Suprapubic skin (tissue), 4 donors: ENCODE data around the gene TRIM47. TPM values are rescaled to one million over a fixed set of nuclear protein-coding genes. Genes with fewer than 3 reads are reported as not detected.

Experiments used
- DNase-seq, 2 donors: peaks; one replicate each; pipeline ENCODE4 v3.0.0-alpha.2; 2019; ENCODE audit warnings: low spot score in 2 of 2
- H3K27ac ChIP-seq: fragments of 200-600 bp; sonication (generic); one replicate; pipeline ENCODE4 v1.5.1; 2019
- H3K27me3 ChIP-seq: fragments of 200-600 bp; sonication (generic); one replicate; pipeline ENCODE4 v1.5.1; 2019
- H3K36me3 ChIP-seq: fragments of 200-600 bp; sonication (generic); one replicate; pipeline ENCODE4 v1.5.1; 2019
- H3K4me1 ChIP-seq: fragments of 200-600 bp; sonication (generic); one replicate; pipeline ENCODE4 v1.5.1; 2019
- H3K4me3 ChIP-seq: fragments of 200-600 bp; sonication (generic); one replicate; pipeline ENCODE4 v1.5.1; 2019; ENCODE audit warnings: mild to moderate bottlenecking
- H3K9me3 ChIP-seq: fragments of 200-600 bp; sonication (generic); one replicate; pipeline ENCODE4 v1.5.1; 2019
- EP300 ChIP-seq: sonication (generic); formaldehyde crosslinking; IDR thresholded peaks from one replicate; pipeline ENCODE4 v1.6.1; 2017; ENCODE audit warnings: antibody characterized with exemption
- POLR2A ChIP-seq, 2 donors: fragments of 450-650 bp; IDR thresholded peaks; one replicate each; pipeline ENCODE4 v1.6.1; 2017; ENCODE audit warnings: antibody characterized with exemption in 2 of 2, mild to moderate bottlenecking in 2 of 2, moderate library complexity in 2 of 2
- POLR2AphosphoS5 ChIP-seq, 3 donors: sonication (generic); formaldehyde crosslinking; IDR thresholded peaks; one replicate each; pipeline ENCODE4 v1.6.1; 2017; ENCODE audit warnings: antibody characterized with exemption in 3 of 3
- WGBS: methylation state at CpG from one replicate; pipeline ENCODE4 v1.1.5; 2018; 5-methylcytosine and 5-hydroxymethylcytosine counted together
- total RNA-seq, 4 donors: library from RNA; depleted of rRNA; stranded (reverse); fragments of >200 nt; gene quantifications; one replicate each; pipeline ENCODE4 v1.1.0, GENCODE V29; 2016
- TF ChIP-seq, protein P1 (sequence below), 2 donors: fragments of 200-600 bp in 1 of 2; fragments of 450-650 bp in 1 of 2; sonication (generic) in 1 of 2; IDR thresholded peaks; one replicate each; pipeline ENCODE4 v1.5.1; 2016 to 2019; ENCODE audit warnings: antibody characterized with exemption in 2 of 2, mild to moderate bottlenecking in 1 of 2, moderate library complexity in 1 of 2

The TRIM47 gene
- total RNA-seq, 4 donors from 2014 or later, result 22.8 to 43.1 (median 27.7) TPM

DNA sequence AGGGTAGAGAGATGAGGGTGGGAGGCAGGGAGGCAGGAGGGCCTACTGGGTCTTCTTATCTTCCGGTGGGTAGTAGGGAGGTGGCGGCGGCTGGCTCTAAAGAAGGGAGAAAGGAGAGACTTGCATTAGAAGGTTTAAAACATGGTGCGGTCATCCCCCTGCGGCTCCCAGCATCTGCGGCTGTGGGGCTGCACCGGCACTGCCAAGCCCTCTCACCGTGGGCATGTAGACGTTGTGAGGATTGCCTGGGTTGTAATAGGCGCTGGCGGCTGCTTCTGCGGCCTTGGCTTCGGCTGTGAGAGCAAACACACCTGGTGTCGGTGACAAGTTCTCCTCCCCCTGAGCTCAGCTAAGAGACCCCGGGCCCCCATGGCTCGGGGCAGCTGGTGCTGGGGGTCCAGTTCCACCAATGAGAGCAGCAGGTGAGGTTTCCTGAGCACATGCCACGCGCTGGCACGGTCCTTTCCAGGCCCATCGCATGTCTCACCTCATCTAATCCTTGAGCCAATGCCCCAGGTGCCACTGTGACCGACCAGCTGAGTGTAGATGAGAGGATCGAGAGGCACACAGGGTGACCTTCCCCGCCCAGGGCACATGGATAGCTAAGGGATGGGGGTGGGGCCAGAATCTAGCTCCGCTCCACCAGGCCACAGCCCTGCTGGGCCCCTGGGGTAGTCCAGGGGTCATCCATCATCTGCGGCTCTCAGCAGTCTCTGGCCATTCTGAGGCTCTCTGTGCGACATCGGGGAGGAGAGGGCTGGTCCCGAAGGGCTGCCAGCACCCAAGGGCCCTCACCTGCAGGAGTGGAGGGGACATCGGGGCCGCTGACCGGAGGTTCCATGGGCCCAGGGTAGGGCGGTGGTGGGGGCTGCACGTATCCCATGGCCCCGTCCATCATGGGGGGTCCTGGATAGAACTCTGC is 31.4 kb downstream of the TRIM47 start:
- peak overlapping the region; percentile 86 for H3K27ac ChIP-seq
- TF ChIP-seq POLR2A (IDR thresholded peaks at IDR 0.05) (no peak), EP300 (no peak), POLR2AphosphoS5 (IDR thresholded peaks at IDR 0.05) (no peak)
- TF ChIP-seq, protein P1, sequence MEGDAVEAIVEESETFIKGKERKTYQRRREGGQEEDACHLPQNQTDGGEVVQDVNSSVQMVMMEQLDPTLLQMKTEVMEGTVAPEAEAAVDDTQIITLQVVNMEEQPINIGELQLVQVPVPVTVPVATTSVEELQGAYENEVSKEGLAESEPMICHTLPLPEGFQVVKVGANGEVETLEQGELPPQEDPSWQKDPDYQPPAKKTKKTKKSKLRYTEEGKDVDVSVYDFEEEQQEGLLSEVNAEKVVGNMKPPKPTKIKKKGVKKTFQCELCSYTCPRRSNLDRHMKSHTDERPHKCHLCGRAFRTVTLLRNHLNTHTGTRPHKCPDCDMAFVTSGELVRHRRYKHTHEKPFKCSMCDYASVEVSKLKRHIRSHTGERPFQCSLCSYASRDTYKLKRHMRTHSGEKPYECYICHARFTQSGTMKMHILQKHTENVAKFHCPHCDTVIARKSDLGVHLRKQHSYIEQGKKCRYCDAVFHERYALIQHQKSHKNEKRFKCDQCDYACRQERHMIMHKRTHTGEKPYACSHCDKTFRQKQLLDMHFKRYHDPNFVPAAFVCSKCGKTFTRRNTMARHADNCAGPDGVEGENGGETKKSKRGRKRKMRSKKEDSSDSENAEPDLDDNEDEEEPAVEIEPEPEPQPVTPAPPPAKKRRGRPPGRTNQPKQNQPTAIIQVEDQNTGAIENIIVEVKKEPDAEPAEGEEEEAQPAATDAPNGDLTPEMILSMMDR (IDR thresholded peaks at IDR 0.05), result no peak
- H3K4me1 ChIP-seq, result peaks cover 63% of the 10 kb centered on the region
- no peaks in the 10 kb centered on the region for H3K27me3 ChIP-seq
- peaks cover 58% of the 10 kb centered on the region for H3K36me3 ChIP-seq
- H3K4me3 ChIP-seq, result no peak overlapping the region
- no peaks in the 10 kb centered on the region for H3K9me3 ChIP-seq
- DNase-seq, result peak; percentile 69 to 74
- WGBS, result 84% methylated on average over 20 of the region's 34 CpGs

DNA sequence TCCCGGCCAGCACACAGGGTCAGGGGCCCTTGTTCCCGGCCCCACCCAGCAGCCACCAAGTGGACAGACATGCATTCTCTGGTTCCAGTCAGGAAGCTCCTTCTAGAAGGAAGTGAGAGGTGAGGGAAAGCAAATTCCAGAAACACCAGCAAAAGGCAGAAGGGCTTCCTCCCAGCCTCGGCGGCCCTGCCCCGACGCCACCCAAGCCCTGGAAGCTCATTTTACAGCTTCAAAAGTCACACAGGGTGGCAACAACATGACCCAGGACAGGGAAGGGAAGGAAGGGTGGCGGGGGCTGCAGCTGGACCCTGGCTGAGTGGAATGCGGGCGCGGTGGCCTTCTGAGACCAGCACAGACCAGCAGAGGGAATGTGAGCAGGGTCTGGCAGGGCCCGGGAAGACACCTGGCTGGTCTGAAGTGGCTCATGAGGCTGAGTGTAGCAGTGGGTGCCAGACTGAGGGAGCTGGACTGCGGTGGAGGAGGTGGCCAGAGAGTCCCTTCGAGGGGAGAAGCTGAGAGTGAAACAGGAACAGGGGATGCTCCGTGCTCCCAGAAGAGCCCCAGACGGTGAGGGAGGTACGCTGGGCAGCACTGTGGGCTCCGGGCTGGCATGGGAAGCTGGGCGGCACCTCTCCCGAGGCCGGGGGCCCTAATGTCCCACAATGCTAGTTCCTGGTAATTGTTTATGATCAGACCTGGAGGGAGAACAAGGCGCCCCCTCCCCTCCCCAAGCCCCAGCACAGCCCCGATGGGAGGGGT is 32.3 kb downstream of the TRIM47 start:
- TF ChIP-seq, protein P1 (IDR thresholded peaks at IDR 0.05), result no peak
- TF ChIP-seq POLR2A (IDR thresholded peaks at IDR 0.05), result no peak
- TF ChIP-seq EP300, result no peak
- TF ChIP-seq POLR2AphosphoS5 (IDR thresholded peaks at IDR 0.05), result no peak
- 75% methylated on average over 18 of the region's 22 CpGs for WGBS
- peak overlapping the region; percentile 86 for H3K27ac ChIP-seq
- peaks cover 49% of the 10 kb centered on the region for H3K36me3 ChIP-seq
- H3K4me3 ChIP-seq, result no peak overlapping the region
- H3K27me3 ChIP-seq, result no peaks in the 10 kb centered on the region
- no peaks in the 10 kb centered on the region for H3K9me3 ChIP-seq
- peak in 1 of 2 donors; percentile 71 for DNase-seq
- peaks cover 56% of the 10 kb centered on the region for H3K4me1 ChIP-seq

DNA sequence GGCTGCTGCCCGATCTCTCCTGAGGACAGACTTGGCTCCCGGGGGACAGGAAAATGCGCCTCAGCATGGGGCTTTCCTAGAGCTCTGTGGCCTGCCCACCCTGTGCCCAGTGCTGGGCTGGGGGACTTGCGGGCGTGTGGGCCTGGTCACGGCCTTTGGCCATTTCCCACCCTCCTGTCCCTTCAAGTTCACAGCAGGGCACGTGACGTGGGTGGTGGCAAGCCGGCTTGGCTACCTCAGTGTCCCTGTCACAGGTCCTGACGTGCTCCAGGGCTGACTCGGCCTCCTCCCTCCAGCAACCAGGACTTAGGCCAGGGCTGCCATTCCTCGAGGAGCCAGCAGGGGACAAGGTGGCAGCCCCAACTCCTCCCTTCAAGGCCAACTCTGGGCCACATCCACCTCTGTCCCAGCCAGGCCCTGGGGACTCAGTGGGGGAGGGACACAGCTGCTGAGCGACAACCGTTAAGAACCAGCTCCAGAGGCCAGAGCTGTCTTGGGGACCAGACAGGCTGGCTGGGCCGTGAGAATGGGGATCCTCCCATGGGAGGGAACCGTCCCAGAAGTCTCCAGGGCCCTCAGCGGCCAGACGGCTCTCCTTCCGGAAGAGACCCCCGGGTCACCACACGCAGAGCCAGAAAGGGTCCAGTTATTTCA is 33.2 kb downstream of the TRIM47 start:
- Histone ChIP-seq H3K36me3 (peaks cover 43% of the 10 kb centered on the region), H3K27me3 (no peaks in the 10 kb centered on the region), H3K9me3 (no peaks in the 10 kb centered on the region), H3K27ac (peak overlapping the region; percentile 86), H3K4me1 (peaks cover 56% of the 10 kb centered on the region), H3K4me3 (peak overlapping the region; percentile 14)
- TF ChIP-seq POLR2A (IDR thresholded peaks at IDR 0.05), result no peak
- no peak for TF ChIP-seq EP300
- peak in 1 of 3 donors; percentile 40 for TF ChIP-seq POLR2AphosphoS5 (IDR thresholded peaks at IDR 0.05)
- TF ChIP-seq, protein P1 (IDR thresholded peaks at IDR 0.05), result peak; percentile 85 to 97
- WGBS, result 12% methylated on average over 16 of the region's 21 CpGs
- peak; percentile 93 for DNase-seq

DNA sequence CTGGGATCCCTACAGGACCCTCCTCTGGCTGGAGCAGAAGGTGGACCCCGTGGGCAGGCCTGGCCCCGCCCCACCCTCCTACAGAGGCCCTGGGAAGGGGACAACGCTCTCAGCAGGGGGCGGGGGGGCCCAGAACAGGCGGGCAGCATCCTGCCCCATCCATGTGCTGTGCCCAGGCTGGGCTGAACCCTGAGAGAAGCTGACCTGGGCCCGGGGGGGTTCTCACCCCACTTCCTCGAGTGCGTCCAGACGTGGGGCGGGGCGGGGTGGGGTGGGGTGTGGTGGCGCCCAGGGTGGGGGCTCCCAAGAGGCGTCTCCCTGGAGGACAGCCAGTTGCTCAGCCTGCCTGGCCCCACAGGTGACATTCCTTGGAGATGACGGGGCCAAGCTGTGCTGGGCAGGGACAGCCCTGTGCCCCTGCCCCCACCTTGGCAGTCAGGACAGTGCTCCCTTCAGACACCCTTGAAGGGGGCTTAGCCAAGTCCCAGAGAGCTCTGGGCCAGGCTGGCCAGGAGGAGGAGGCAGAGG is 33.8 kb downstream of the TRIM47 start:
- TF ChIP-seq, protein P1 (IDR thresholded peaks at IDR 0.05), result no peak
- no peak for TF ChIP-seq EP300
- TF ChIP-seq POLR2AphosphoS5 (IDR thresholded peaks at IDR 0.05), result no peak
- no peak for TF ChIP-seq POLR2A (IDR thresholded peaks at IDR 0.05)
- peak in 1 of 2 donors; percentile 82 for DNase-seq
- Histone ChIP-seq H3K4me1 (peaks cover 52% of the 10 kb centered on the region), H3K9me3 (no peaks in the 10 kb centered on the region), H3K4me3 (peak overlapping the region; percentile 37), H3K27ac (peak overlapping the region; percentile 86), H3K36me3 (peaks cover 43% of the 10 kb centered on the region), H3K27me3 (no peaks in the 10 kb centered on the region)
- no CpG with 5 or more reads among the region's 14 CpGs for WGBS
